ENCODE results near the gene EXOC4. TPM values are rescaled to one million over a fixed set of nuclear protein-coding genes. Genes with fewer than 3 reads are reported as not detected.
A peak's percentile ranks its signal among the peaks of the same experiment; 100 is the strongest.

Gene EXOC4
- total RNA-seq, 1 donor from 2014 or later, result 41.3 TPM

DNA sequence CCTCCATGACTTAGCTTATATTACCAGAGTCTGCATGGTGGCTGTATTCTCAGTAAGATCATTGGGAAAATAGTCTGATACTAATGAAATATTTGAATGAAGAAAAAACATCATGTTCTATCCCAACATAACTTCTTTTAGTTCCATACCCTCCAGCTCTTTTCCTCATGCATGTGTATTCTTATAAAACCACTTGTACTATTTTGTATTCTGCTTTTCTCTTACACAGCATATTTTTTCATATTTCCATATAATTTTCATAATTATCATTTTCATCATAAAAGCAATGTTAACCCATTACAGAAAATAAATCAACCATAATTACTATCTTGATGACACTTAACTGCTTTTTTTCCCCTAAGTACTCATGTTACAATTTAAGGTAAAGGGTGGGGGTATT, 503.0 kb downstream of the EXOC4 start:
- TF ChIP-seq, protein P1, sequence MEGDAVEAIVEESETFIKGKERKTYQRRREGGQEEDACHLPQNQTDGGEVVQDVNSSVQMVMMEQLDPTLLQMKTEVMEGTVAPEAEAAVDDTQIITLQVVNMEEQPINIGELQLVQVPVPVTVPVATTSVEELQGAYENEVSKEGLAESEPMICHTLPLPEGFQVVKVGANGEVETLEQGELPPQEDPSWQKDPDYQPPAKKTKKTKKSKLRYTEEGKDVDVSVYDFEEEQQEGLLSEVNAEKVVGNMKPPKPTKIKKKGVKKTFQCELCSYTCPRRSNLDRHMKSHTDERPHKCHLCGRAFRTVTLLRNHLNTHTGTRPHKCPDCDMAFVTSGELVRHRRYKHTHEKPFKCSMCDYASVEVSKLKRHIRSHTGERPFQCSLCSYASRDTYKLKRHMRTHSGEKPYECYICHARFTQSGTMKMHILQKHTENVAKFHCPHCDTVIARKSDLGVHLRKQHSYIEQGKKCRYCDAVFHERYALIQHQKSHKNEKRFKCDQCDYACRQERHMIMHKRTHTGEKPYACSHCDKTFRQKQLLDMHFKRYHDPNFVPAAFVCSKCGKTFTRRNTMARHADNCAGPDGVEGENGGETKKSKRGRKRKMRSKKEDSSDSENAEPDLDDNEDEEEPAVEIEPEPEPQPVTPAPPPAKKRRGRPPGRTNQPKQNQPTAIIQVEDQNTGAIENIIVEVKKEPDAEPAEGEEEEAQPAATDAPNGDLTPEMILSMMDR (conservative IDR thresholded peaks at IDR 0.05; ENCODE audit: low read depth, low read length), result no peak

DNA sequence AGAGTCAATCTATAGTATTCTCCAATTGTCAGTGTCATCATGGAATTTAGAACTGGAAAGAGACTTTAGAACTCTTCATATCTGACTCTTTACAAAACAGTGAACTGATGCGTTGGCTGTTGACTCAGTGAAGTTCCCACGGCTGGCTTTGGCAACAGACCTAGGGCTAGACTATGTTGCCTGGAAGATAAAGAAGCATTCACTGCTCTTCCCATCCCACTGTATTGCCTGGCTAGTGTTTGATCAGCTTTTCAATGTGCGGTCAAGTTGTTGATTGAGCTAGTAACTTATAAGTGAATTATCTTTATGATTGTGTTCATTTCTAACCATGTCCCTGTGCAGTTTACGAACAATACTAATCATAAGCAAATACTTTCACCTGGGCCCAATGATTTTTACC, 508.6 kb downstream of the EXOC4 start:
- no peak overlapping the region for H3K4me3 ChIP-seq (ENCODE audit: low read depth, low read length)
- no peak for DNase-seq (ENCODE audit: low read depth)
- TF ChIP-seq, protein P1 (conservative IDR thresholded peaks at IDR 0.05; ENCODE audit: low read depth, low read length), result no peak

More for the DNA sequence above, 503.0 kb downstream of the EXOC4 start:
- no peak overlapping the region for H3K4me3 ChIP-seq (ENCODE audit: low read depth, low read length)
- no peak for DNase-seq (ENCODE audit: low read depth)

DNA sequence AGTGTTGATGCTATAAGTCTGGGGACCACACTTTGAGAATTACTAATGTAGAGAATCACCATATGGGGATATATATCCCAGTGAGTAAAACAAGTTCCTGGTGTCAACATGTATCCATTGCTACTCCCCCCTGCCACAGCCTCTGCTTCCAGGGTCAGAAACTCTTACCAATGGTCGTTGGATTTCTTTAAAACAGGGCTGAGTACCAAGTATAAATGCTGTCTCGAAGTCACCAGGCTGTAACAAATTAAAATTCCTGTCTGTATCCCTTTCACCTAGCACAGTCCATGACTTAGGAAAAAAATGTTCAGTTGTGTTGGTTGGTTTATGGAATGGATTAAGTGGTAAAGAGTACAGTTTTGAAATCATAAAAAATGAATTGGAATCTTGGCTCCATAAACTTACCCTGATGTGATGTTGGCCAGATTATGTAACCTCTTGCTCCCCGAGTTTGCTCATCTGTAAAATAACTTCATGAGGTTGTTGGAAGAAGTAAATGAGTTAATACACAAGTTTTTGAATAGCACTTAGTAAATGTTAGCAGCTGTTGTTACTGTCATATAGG, 510.3 kb downstream of the EXOC4 start:
- TF ChIP-seq, protein P1 (conservative IDR thresholded peaks at IDR 0.05; ENCODE audit: low read depth, low read length), result no peak
- no peak overlapping the region for H3K4me3 ChIP-seq (ENCODE audit: low read depth, low read length)
- no peak for DNase-seq (ENCODE audit: low read depth)

DNA sequence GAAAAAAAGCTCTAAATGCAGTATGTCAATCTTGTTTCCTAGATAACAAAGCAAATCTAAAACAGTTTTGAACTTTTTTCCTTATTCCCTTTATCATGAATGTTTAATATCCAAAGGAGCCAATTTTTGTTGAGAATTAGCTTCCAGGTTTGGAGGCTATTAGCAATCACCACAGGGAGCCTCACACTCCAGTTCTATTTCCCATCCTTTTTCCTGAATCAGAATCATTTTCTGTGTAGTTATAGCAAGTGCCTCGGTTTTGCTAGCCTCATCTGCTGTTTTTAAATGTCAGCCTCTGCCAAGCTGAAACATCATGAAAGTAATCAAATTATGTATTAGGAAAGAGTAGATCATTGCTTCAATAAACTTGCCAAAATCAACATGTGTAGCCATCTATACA, 516.8 kb downstream of the EXOC4 start:
- no peak overlapping the region for H3K4me3 ChIP-seq (ENCODE audit: low read depth, low read length)
- DNase-seq (ENCODE audit: low read depth), result no peak
- TF ChIP-seq, protein P1 (conservative IDR thresholded peaks at IDR 0.05; ENCODE audit: low read depth, low read length), result no peak

DNA sequence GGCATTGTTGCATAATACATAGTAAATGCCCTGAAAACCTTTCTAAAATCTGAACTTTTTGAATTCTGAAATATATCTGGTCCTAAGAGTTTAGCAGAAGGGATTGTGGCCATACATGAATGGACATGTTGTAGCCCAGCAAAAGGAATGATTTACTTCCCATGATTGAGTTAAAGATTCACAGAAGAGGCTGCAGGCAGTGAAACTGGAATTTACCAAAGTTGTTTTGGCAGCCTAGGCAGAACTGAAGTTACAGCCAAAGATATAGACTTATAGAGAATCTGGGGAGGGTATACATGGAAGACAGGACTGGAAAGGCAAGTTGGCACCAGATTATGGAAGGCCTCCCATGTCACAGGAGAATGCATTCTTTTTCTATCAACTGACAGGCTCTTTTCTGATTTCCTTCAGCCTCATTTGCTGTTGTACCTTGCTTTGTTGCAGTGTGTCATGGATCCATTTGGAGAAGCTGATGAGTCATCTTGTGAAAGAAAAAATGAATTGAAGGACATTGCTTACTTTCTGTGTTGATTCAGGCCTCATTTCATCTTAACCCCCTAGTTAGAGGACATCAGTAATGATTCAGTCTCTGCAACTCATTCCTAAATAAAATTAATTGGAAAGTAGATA, 518.1 kb downstream of the EXOC4 start:
- TF ChIP-seq, protein P1 (conservative IDR thresholded peaks at IDR 0.05; ENCODE audit: low read depth, low read length), result no peak
- peak; percentile 74 for DNase-seq (ENCODE audit: low read depth)
- H3K4me3 ChIP-seq (ENCODE audit: low read depth, low read length), result no peak overlapping the region

DNA sequence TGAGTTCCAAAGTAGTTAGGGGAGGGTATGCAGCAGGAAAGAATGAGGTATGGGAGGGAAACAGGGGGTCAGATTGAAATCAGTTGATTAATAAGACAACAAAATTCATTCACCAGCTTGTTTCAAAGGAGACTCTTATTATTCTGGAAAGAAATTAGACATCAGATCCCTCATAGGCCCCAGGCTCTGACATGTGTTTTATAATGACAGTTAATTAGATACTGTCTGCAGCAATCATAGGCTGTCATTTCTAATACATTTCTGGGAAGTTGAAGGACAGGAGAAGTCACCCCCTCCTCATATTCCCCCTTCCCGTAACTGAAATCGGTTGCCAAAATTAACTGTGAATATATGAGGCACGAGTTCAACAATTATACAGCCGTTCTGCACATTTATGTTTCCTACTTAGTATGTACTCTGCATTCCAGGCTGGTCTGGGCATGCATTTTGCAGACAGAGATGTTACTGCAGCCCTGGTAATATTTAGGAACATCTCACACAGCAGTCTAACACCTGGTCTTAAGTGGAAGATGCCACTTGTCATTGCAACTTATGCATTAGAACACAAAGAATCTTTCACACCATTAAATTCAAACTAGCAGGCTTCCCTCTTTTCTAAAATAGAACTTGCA, 519.0 kb downstream of the EXOC4 start:
- DNase-seq (ENCODE audit: low read depth), result no peak
- no peak overlapping the region for H3K4me3 ChIP-seq (ENCODE audit: low read depth, low read length)
- TF ChIP-seq, protein P1 (conservative IDR thresholded peaks at IDR 0.05; ENCODE audit: low read depth, low read length), result no peak
